ENCODE results near the gene ESYT3. TPM values are rescaled to one million over a fixed set of nuclear protein-coding genes. Genes with fewer than 3 reads are reported as not detected.

The ESYT3 gene
- total and polyA plus RNA-seq, 4 donors = under 0.01 to 0.07 (median 0.05) TPM

- no peak for DNase-seq (ENCODE audit: low spot score)
Observed at GRCh38 chr3:138449490-138449889, 15.1 kb downstream of the ESYT3 start.

GRCh38 chr3:138450181-138450580, 15.8 kb downstream of the ESYT3 start:
- no peak for DNase-seq (ENCODE audit: low spot score)
- WGBS = 94% methylated on average over 7 of the region's 7 CpGs
- TF ChIP-seq REST (IDR thresholded peaks at IDR 0.05) = no peak
- no peak for TF ChIP-seq SP1 (IDR thresholded peaks at IDR 0.05)
- TF ChIP-seq HNF4A (conservative IDR thresholded peaks at IDR 0.05) = no peak
- no peak for TF ChIP-seq ZBTB33 (IDR thresholded peaks at IDR 0.05)
- TF ChIP-seq RXRA (IDR thresholded peaks at IDR 0.05) = no peak
- TF ChIP-seq MAX (IDR thresholded peaks at IDR 0.05) = no peak
- no peak for TF ChIP-seq HNF4G (IDR thresholded peaks at IDR 0.05)
- TF ChIP-seq EGR1 (IDR thresholded peaks at IDR 0.05; ENCODE audit: low read depth in 2 of 2) = no peak
- no peak for TF ChIP-seq GABPA (IDR thresholded peaks at IDR 0.05 in 1 of 2, conservative IDR thresholded peaks at IDR 0.05 in 1 of 2)
- TF ChIP-seq ATF3 (IDR thresholded peaks at IDR 0.05) = no peak
- no peak for TF ChIP-seq FOXA2 (IDR thresholded peaks at IDR 0.05)
- no peak for TF ChIP-seq JUND (IDR thresholded peaks at IDR 0.05)
- TF ChIP-seq RAD21 (IDR thresholded peaks at IDR 0.05) = no peak
- no peak for TF ChIP-seq TAF1 (conservative IDR thresholded peaks at IDR 0.05)
- no peak for TF ChIP-seq YY1 (IDR thresholded peaks at IDR 0.05)
- no peak for TF ChIP-seq CTCF (IDR thresholded peaks at IDR 0.05; ENCODE audit: low read depth, low read length, missing input control)
- TF ChIP-seq FOXA1 (IDR thresholded peaks at IDR 0.05) = no peak

More at GRCh38 chr3:138449490-138449889, 15.1 kb downstream of the ESYT3 start:
- no peaks in the 10 kb centered on the region for H3K4me1 ChIP-seq (ENCODE audit: control insufficient read depth in 4 of 4, insufficient read depth in 4 of 4, low read length in 3 of 4)
- TF ChIP-seq RAD21 (IDR thresholded peaks at IDR 0.05) (no peak), SP1 (IDR thresholded peaks at IDR 0.05) (no peak), CTCF (IDR thresholded peaks at IDR 0.05; ENCODE audit: low read depth, low read length, missing input control) (no peak), EGR1 (IDR thresholded peaks at IDR 0.05; ENCODE audit: low read depth in 2 of 2) (no peak), NR2F2 (IDR thresholded peaks at IDR 0.05) (no peak)
- no peaks in the 10 kb centered on the region for H3K27me3 ChIP-seq (ENCODE audit: control insufficient read depth in 4 of 4, insufficient read depth in 4 of 4, low read length in 3 of 4)
- no peaks in the 10 kb centered on the region for H3K36me3 ChIP-seq (ENCODE audit: control insufficient read depth in 4 of 4, insufficient read depth in 3 of 4, low read depth in 1 of 4, low read length in 3 of 4)
- WGBS = 88% methylated on average over 3 of the region's 3 CpGs
- H3K9me3 ChIP-seq (ENCODE audit: control insufficient read depth in 4 of 4, low read length in 3 of 4) = no peaks in the 10 kb centered on the region
- no peak overlapping the region for H3K9ac ChIP-seq (ENCODE audit: low read depth in 1 of 2, low read length in 2 of 2)
- H3K27ac ChIP-seq (ENCODE audit: low read depth in 1 of 2, low read length in 2 of 2) = no peak overlapping the region
- H3K4me3 ChIP-seq (ENCODE audit: low read depth in 1 of 3, low read length in 3 of 3) = no peak overlapping the region

More at GRCh38 chr3:138450181-138450580, 15.8 kb downstream of the ESYT3 start:
- Histone ChIP-seq H3K4me1 (ENCODE audit: control insufficient read depth in 4 of 4, insufficient read depth in 4 of 4, low read length in 3 of 4) (no peaks in the 10 kb centered on the region), H3K4me3 (ENCODE audit: low read depth in 1 of 3, low read length in 3 of 3) (no peak overlapping the region), H3K36me3 (ENCODE audit: control insufficient read depth in 4 of 4, insufficient read depth in 3 of 4, low read depth in 1 of 4, low read length in 3 of 4) (no peaks in the 10 kb centered on the region), H3K9me3 (ENCODE audit: control insufficient read depth in 4 of 4, low read length in 3 of 4) (no peaks in the 10 kb centered on the region), H3K27me3 (ENCODE audit: control insufficient read depth in 4 of 4, insufficient read depth in 4 of 4, low read length in 3 of 4) (no peaks in the 10 kb centered on the region), H3K27ac (ENCODE audit: low read depth in 1 of 2, low read length in 2 of 2) (no peak overlapping the region), H3K9ac (ENCODE audit: low read depth in 1 of 2, low read length in 2 of 2) (no peak overlapping the region)

Measured in liver (tissue), 9 donors.